Trophoblast cell (in vitro differentiated cells and primary cell): ENCODE measurements around the gene PAPOLB.

Experiments
- DNase-seq, 2 donors: peaks; one replicate each; pipeline ENCODE4 v3.0.0-alpha.2; 2016
- H2AFZ ChIP-seq: 2 replicates; pipeline ENCODE4 v1.6.1; 2013; ENCODE audit warnings: low read length, moderate library complexity, mild to moderate bottlenecking; ENCODE audit not compliant: insufficient read depth, poor library complexity
- H2AK5ac ChIP-seq: 2 replicates; pipeline ENCODE4 v1.6.1; 2013; ENCODE audit warnings: mild to moderate bottlenecking, low read length
- H2BK120ac ChIP-seq: 2 replicates; pipeline ENCODE4 v1.6.1; 2013; ENCODE audit warnings: low read length, mild to moderate bottlenecking, moderate library complexity; ENCODE audit not compliant: insufficient read depth, poor library complexity
- H2BK12ac ChIP-seq: 2 replicates; pipeline ENCODE4 v1.6.1; 2013; ENCODE audit warnings: mild to moderate bottlenecking, low read length, moderate library complexity
- H2BK5ac ChIP-seq: 2 replicates; pipeline ENCODE4 v1.6.1; 2013; ENCODE audit warnings: low read length, low read depth, moderate library complexity, mild to moderate bottlenecking; ENCODE audit not compliant: poor library complexity
- H3K14ac ChIP-seq: 2 replicates; pipeline ENCODE4 v1.6.1; 2013; ENCODE audit warnings: mild to moderate bottlenecking, low read length
- H3K18ac ChIP-seq: 2 replicates; pipeline ENCODE4 v1.6.1; 2013; ENCODE audit warnings: mild to moderate bottlenecking, low read length
- H3K23ac ChIP-seq: 2 replicates; pipeline ENCODE4 v1.6.1; 2013; ENCODE audit warnings: low read length
- H3K27ac ChIP-seq: 2 replicates; pipeline ENCODE4 v1.5.1; 2013; ENCODE audit warnings: low read depth, mild to moderate bottlenecking, inconsistent platforms, low read length, moderate library complexity
- H3K27me3 ChIP-seq: 2 replicates; pipeline ENCODE4 v1.6.1; 2013; ENCODE audit warnings: inconsistent platforms, mild to moderate bottlenecking, low read length, moderate library complexity; ENCODE audit not compliant: insufficient read depth
- H3K36me3 ChIP-seq, 2 experiments: 1 replicate in 1 of 2; 2 replicates in 1 of 2; pipeline ENCODE4 v1.6.1; 2013; ENCODE audit warnings: low read length in 2 of 2, mild to moderate bottlenecking in 2 of 2, moderate library complexity in 1 of 2; ENCODE audit not compliant: insufficient read depth in 2 of 2, control insufficient read depth in 1 of 2
- H3K4ac ChIP-seq: 2 replicates; pipeline ENCODE4 v1.6.1; 2013; ENCODE audit warnings: low read depth, mild to moderate bottlenecking, low read length, moderate library complexity
- H3K4me1 ChIP-seq, 2 experiments: 1 replicate in 1 of 2; 2 replicates in 1 of 2; pipeline ENCODE4 v1.6.1; 2013; ENCODE audit warnings: low read length in 2 of 2, mild to moderate bottlenecking in 2 of 2, moderate library complexity in 1 of 2; ENCODE audit not compliant: insufficient read depth in 2 of 2, control insufficient read depth in 1 of 2
- H3K4me2 ChIP-seq: 2 replicates; pipeline ENCODE4 v1.6.1; 2013; ENCODE audit warnings: inconsistent platforms, mild to moderate bottlenecking, low read length, moderate library complexity
- H3K4me3 ChIP-seq: 2 replicates; pipeline ENCODE4 v1.5.1; 2013; ENCODE audit warnings: mild to moderate bottlenecking, low read depth, low read length, inconsistent platforms
- H3K79me1 ChIP-seq: one replicate; pipeline ENCODE4 v1.6.1; 2013; ENCODE audit warnings: low read length
- H3K79me2 ChIP-seq: 2 replicates; pipeline ENCODE4 v1.6.1; 2013; ENCODE audit warnings: low read length, mild to moderate bottlenecking; ENCODE audit not compliant: control insufficient read depth, insufficient read depth, poor library complexity
- H3K9ac ChIP-seq: 2 replicates; pipeline ENCODE4 v1.6.1; 2013; ENCODE audit warnings: mild to moderate bottlenecking, low read length
- H3K9me3 ChIP-seq: 2 replicates; pipeline ENCODE4 v1.6.1; 2013; ENCODE audit warnings: low read depth, mild to moderate bottlenecking, control low read depth, inconsistent platforms, low read length; ENCODE audit not compliant: insufficient read depth
- H4K12ac ChIP-seq: 2 replicates; pipeline ENCODE4 v1.6.1; 2013; ENCODE audit warnings: low read depth, mild to moderate bottlenecking, low read length, moderate library complexity
- H4K8ac ChIP-seq: 2 replicates; pipeline ENCODE4 v1.6.1; 2013; ENCODE audit warnings: low read depth, mild to moderate bottlenecking, low read length, moderate library complexity
- H4K91ac ChIP-seq: one replicate; pipeline ENCODE4 v1.6.1; 2013; ENCODE audit warnings: low read depth, mild to moderate bottlenecking, low read length, moderate library complexity
- WGBS: extraction: QIAGEN DNeasy Blood & Tissue Kit; methylation state at CpG from one replicate; pipeline ENCODE4 v1.1.7; 2013; ENCODE audit warnings: missing lambda C conversion rate; ENCODE audit not compliant: insufficient read length, insufficient coverage; ENCODE audit errors: extremely low coverage; 5-methylcytosine and 5-hydroxymethylcytosine counted together

The PAPOLB gene

GRCh38 chr7:4886671-4887070, 24.8 kb upstream of the PAPOLB start:
- Histone ChIP-seq H2AFZ (no peak overlapping the region), H4K12ac (no peak overlapping the region), H3K14ac (no peak overlapping the region), H3K4me1 (peaks cover 9 to 13% of the 10 kb centered on the region in 2 experiments), H3K23ac (no peak overlapping the region), H3K4me2 (no peak overlapping the region), H3K4me3 (no peak overlapping the region), H3K36me3 (no peaks in the 10 kb centered on the region), H3K18ac (no peak overlapping the region), H3K9ac (no peak overlapping the region), H3K27me3 (peaks cover 5% of the 10 kb centered on the region), H3K4ac (no peak overlapping the region), H3K79me1 (no peaks in the 10 kb centered on the region), H2BK5ac (no peak overlapping the region), H4K8ac (no peak overlapping the region), H3K27ac (no peak overlapping the region), H3K79me2 (peaks cover 2% of the 10 kb centered on the region), H2AK5ac (no peak overlapping the region), H2BK120ac (no peak overlapping the region), H2BK12ac (no peak overlapping the region), H4K91ac (no peak overlapping the region), H3K9me3 (peaks cover 3% of the 10 kb centered on the region)
- no CpG with 5 or more reads among the region's 1 CpG for WGBS
- no peak for DNase-seq

- WGBS, result no CpG with 5 or more reads among the region's 7 CpGs
- peaks cover 3% of the 10 kb centered on the region for H3K9me3 ChIP-seq
- no peaks in the 10 kb centered on the region for H3K79me1 ChIP-seq
- no peak overlapping the region for H3K23ac ChIP-seq
- no peak overlapping the region for H3K14ac ChIP-seq
- no peak for DNase-seq
- no peak overlapping the region for H4K12ac ChIP-seq
- H3K36me3 ChIP-seq, result no peaks in the 10 kb centered on the region
- H3K4me2 ChIP-seq, result no peak overlapping the region
- H2AK5ac ChIP-seq, result no peak overlapping the region
- H4K91ac ChIP-seq, result no peak overlapping the region
- H3K18ac ChIP-seq, result no peak overlapping the region
- H3K9ac ChIP-seq, result no peak overlapping the region
- no peak overlapping the region for H3K27ac ChIP-seq
- H2BK120ac ChIP-seq, result no peak overlapping the region
- H2AFZ ChIP-seq, result no peak overlapping the region
- H2BK12ac ChIP-seq, result no peak overlapping the region
- H2BK5ac ChIP-seq, result no peak overlapping the region
- no peak overlapping the region for H3K4ac ChIP-seq
- H4K8ac ChIP-seq, result no peak overlapping the region
- peaks cover 2% of the 10 kb centered on the region for H3K79me2 ChIP-seq
- peaks cover 5% of the 10 kb centered on the region for H3K27me3 ChIP-seq
- peaks cover 9 to 13% of the 10 kb centered on the region in 2 experiments for H3K4me1 ChIP-seq
- H3K4me3 ChIP-seq, result no peak overlapping the region
Observed at GRCh38 chr7:4885317-4885807, 23.5 kb upstream of the PAPOLB start.

- H2AFZ ChIP-seq, result no peak overlapping the region
- no peak overlapping the region for H3K14ac ChIP-seq
- H3K4me2 ChIP-seq, result no peak overlapping the region
- H3K79me2 ChIP-seq, result peaks cover 2% of the 10 kb centered on the region
- H3K4me3 ChIP-seq, result no peak overlapping the region
- no peak overlapping the region for H2BK120ac ChIP-seq
- peaks cover 5% of the 10 kb centered on the region for H3K27me3 ChIP-seq
- H3K18ac ChIP-seq, result no peak overlapping the region
- H2BK12ac ChIP-seq, result no peak overlapping the region
- no peaks in the 10 kb centered on the region for H3K79me1 ChIP-seq
- H3K23ac ChIP-seq, result peak overlapping the region; percentile 35
- peaks cover 9 to 13% of the 10 kb centered on the region in 2 experiments for H3K4me1 ChIP-seq
- no peak overlapping the region for H4K91ac ChIP-seq
- no CpG with 5 or more reads among the region's 10 CpGs for WGBS
- no peak for DNase-seq
- no peaks in the 10 kb centered on the region for H3K36me3 ChIP-seq
- no peak overlapping the region for H2AK5ac ChIP-seq
- no peak overlapping the region for H3K4ac ChIP-seq
- peaks cover 3% of the 10 kb centered on the region for H3K9me3 ChIP-seq
- no peak overlapping the region for H4K12ac ChIP-seq
- no peak overlapping the region for H3K27ac ChIP-seq
- no peak overlapping the region for H4K8ac ChIP-seq
- H2BK5ac ChIP-seq, result no peak overlapping the region
- H3K9ac ChIP-seq, result peak overlapping the region; percentile 37
Observed at GRCh38 chr7:4884164-4884563, 22.3 kb upstream of the PAPOLB start.

DNA sequence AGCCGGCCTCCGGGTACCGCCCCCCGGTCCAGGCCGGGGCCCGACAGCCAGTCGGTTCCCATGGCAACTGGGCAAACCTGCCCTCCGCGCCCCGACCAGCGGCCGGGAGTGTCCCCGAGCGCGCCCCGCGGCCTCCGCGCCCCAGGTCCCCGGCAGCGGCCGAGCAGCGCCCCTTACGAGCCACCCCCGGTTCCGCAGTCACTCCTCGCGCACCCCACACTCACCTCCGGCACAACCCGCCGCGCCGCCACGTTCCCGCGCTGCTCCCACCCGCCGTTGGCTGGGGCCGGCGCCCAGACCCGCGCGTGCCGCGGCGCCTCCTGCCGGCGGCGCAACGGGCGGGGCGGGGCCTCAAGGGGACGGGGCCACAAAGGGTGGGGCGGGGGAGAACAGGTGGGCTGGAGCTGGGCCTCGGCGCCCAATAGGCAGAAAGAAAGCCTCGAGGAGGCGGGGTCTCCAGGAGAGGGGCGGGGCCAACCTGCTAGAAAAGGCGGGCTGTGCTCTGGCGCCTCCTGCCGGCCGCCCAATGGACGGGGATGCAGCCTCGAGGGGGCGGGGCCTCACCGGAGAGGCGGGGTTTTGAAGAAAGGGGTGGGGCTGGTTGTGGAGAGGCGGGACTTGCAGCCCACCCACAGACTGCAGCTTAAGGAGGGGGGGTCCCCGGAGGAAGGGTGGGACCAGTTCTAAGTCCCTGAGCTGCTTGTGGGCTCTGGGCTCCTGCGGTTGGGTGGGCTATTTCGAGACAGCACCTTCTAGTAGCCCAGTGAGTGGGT, 21.7 kb upstream of the PAPOLB start, which contains the start of gene RADIL:
RADIL (minus strand) TSS at position 345 of the 773 bp plus-strand sequence. CDS start 5,577 bp downstream, outside the sequence.
- Histone ChIP-seq H3K27me3 (peaks cover 5% of the 10 kb centered on the region), H3K9me3 (peaks cover 3% of the 10 kb centered on the region), H3K4me2 (peak within 1 kb of the TSS; percentile 82), H4K8ac (peak within 1 kb of the TSS; percentile 29), H2AK5ac (no peak within 1 kb of the TSS), H3K14ac (no peak within 1 kb of the TSS), H3K23ac (peak within 1 kb of the TSS; percentile 35), H2BK12ac (no peak within 1 kb of the TSS), H3K27ac (no peak within 1 kb of the TSS), H2BK5ac (no peak within 1 kb of the TSS), H3K4me3 (peak within 1 kb of the TSS; percentile 64), H3K4ac (no peak within 1 kb of the TSS), H2BK120ac (peak within 1 kb of the TSS; percentile 12), H3K36me3 (no peaks in the 10 kb centered on the region), H3K9ac (peak within 1 kb of the TSS; percentile 37), H2AFZ (peak within 1 kb of the TSS; percentile 44), H3K18ac (no peak within 1 kb of the TSS), H3K4me1 (peaks cover 9 to 13% of the 10 kb centered on the region in 2 experiments), H4K91ac (no peak within 1 kb of the TSS), H3K79me2 (peaks cover 2% of the 10 kb centered on the region), H4K12ac (no peak within 1 kb of the TSS), H3K79me1 (no peaks in the 10 kb centered on the region)
- peak; percentile 69 to 85 for DNase-seq
- WGBS, result no CpG with 5 or more reads among the region's 72 CpGs
